ENCODE measurements around the gene ZNF385B. TPM values are rescaled to one million over a fixed set of nuclear protein-coding genes. Genes with fewer than 3 reads are reported as not detected.

ZNF385B gene
- total RNA-seq, 1 experiment from 2014 or later, result 9.3 TPM

DNA sequence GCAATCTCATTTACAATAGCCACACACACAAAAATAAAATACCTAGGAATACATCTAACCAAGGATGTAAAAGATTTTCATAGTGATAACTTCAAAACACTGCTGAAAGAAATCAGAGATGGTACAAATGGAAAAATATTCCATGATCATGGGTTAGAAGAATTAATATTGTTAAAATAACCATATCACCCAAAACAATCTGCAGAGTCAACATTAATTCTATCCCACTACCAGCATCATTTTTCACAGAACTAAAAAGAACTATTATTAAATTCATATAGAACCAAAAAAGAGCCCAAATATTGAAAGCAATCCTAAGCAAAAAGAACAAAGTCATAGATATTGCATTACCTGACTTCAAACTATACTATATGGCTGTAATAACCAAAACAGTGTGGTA, 50.4 kb downstream of the ZNF385B start:
- Histone ChIP-seq H2AFZ (ENCODE audit: low read depth, low read length, poor library complexity, severe bottlenecking) (no peak overlapping the region), H3K27ac (ENCODE audit: low read depth, low read length) (no peak overlapping the region), H3K27me3 (ENCODE audit: insufficient read depth, low read length) (no peaks in the 10 kb centered on the region), H3K79me2 (ENCODE audit: insufficient read depth, low read length) (no peaks in the 10 kb centered on the region), H4K20me1 (ENCODE audit: insufficient read depth) (no peaks in the 10 kb centered on the region), H3K4me3 (replicated peaks in 1 of 2; ENCODE audit: low read depth in 1 of 2, low read length in 2 of 2) (no peak overlapping the region), H3K9me3 (ENCODE audit: control insufficient read depth in 1 of 2, insufficient read depth in 1 of 2, low read depth in 1 of 2, low read length in 2 of 2) (no peaks in the 10 kb centered on the region; a peak in 1 of 4 replicates), H3K4me1 (ENCODE audit: control insufficient read depth in 1 of 2, insufficient read depth in 2 of 2, low read length in 2 of 2) (no peaks in the 10 kb centered on the region), H3K4me2 (ENCODE audit: low read length) (no peak overlapping the region), H3K36me3 (ENCODE audit: control insufficient read depth in 1 of 2, insufficient read depth in 2 of 2, low read length in 2 of 2) (no peaks in the 10 kb centered on the region), H3K9me2 (ENCODE audit: insufficient read depth) (peaks cover 4% of the 10 kb centered on the region; the same call in 1 of the 2 replicates), H3K9ac (ENCODE audit: low read length) (no peak overlapping the region)
- BruUV-seq (replicated peaks), result no TSS peak
- POLR2A ChIA-PET, result no interaction called here
- TF ChIP-seq, protein P1, sequence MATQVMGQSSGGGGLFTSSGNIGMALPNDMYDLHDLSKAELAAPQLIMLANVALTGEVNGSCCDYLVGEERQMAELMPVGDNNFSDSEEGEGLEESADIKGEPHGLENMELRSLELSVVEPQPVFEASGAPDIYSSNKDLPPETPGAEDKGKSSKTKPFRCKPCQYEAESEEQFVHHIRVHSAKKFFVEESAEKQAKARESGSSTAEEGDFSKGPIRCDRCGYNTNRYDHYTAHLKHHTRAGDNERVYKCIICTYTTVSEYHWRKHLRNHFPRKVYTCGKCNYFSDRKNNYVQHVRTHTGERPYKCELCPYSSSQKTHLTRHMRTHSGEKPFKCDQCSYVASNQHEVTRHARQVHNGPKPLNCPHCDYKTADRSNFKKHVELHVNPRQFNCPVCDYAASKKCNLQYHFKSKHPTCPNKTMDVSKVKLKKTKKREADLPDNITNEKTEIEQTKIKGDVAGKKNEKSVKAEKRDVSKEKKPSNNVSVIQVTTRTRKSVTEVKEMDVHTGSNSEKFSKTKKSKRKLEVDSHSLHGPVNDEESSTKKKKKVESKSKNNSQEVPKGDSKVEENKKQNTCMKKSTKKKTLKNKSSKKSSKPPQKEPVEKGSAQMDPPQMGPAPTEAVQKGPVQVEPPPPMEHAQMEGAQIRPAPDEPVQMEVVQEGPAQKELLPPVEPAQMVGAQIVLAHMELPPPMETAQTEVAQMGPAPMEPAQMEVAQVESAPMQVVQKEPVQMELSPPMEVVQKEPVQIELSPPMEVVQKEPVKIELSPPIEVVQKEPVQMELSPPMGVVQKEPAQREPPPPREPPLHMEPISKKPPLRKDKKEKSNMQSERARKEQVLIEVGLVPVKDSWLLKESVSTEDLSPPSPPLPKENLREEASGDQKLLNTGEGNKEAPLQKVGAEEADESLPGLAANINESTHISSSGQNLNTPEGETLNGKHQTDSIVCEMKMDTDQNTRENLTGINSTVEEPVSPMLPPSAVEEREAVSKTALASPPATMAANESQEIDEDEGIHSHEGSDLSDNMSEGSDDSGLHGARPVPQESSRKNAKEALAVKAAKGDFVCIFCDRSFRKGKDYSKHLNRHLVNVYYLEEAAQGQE (IDR thresholded peaks at IDR 0.05; ENCODE audit: low read depth), result no peak
- TF ChIP-seq TCF7L2 (IDR thresholded peaks at IDR 0.05; ENCODE audit: borderline replicate concordance, extremely low read depth, insufficient read depth, insufficient read length) (no peak), POLR2AphosphoS5 (IDR thresholded peaks at IDR 0.05; ENCODE audit: low read depth, low read length) (no peak)
- intact Hi-C loops (cut with micrococcal nuclease), result no loop called here
- CTCF ChIA-PET, result no interaction called here
- no peak for ATAC-seq
- no peak for DNase-seq (ENCODE audit: low read depth, low spot score)
- RAD21 ChIA-PET (ENCODE audit: low non-redundant PET in 1 of 2, low total read pairs in 2 of 2, uncharacterized antibody in 2 of 2, unreplicated experiment in 2 of 2), result no interaction called here

DNA sequence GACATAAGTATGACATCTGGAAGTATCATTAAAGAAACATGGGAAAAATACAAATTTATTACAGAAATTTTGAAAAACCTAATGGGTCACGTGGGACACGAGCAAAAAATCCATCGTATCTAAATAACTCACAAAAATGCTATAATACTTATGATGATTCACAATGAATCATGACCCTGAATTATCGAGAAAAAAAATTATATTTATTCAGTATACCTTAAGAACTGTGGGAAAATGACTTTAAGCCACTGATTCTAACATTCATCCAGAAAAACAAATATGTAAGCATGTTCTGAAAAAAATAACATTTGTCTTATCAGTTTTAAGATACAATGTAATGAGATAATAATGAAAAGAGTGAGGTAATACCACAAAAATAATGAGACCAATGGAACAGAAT, 51.8 kb downstream of the ZNF385B start:
- DNase-seq (ENCODE audit: low read depth, low spot score), result no peak
- POLR2A ChIA-PET, result no interaction called here
- intact Hi-C loops (cut with micrococcal nuclease), result no loop called here
- ATAC-seq, result no peak
- BruUV-seq (replicated peaks), result no TSS peak
- no peaks in the 10 kb centered on the region for H3K36me3 ChIP-seq (ENCODE audit: control insufficient read depth in 1 of 2, insufficient read depth in 2 of 2, low read length in 2 of 2)
- no peaks in the 10 kb centered on the region for H4K20me1 ChIP-seq (ENCODE audit: insufficient read depth)
- RAD21 ChIA-PET (ENCODE audit: low non-redundant PET in 1 of 2, low total read pairs in 2 of 2, uncharacterized antibody in 2 of 2, unreplicated experiment in 2 of 2), result no interaction called here
- H3K9me2 ChIP-seq (ENCODE audit: insufficient read depth), result peaks cover 4% of the 10 kb centered on the region; the same call in 1 of the 2 replicates
- no peak overlapping the region for H3K4me3 ChIP-seq (replicated peaks in 1 of 2; ENCODE audit: low read depth in 1 of 2, low read length in 2 of 2)
- no peaks in the 10 kb centered on the region for H3K79me2 ChIP-seq (ENCODE audit: insufficient read depth, low read length)
- no peak overlapping the region for H3K27ac ChIP-seq (ENCODE audit: low read depth, low read length)
- H3K9me3 ChIP-seq (ENCODE audit: control insufficient read depth in 1 of 2, insufficient read depth in 1 of 2, low read depth in 1 of 2, low read length in 2 of 2), result no peaks in the 10 kb centered on the region; a peak in 1 of 4 replicates
- H2AFZ ChIP-seq (ENCODE audit: low read depth, low read length, poor library complexity, severe bottlenecking), result no peak overlapping the region
- H3K4me1 ChIP-seq (ENCODE audit: control insufficient read depth in 1 of 2, insufficient read depth in 2 of 2, low read length in 2 of 2), result no peaks in the 10 kb centered on the region
- TF ChIP-seq, protein P1 (IDR thresholded peaks at IDR 0.05; ENCODE audit: low read depth), result no peak
- CTCF ChIA-PET, result no interaction called here
- H3K9ac ChIP-seq (ENCODE audit: low read length), result no peak overlapping the region
- no peaks in the 10 kb centered on the region for H3K27me3 ChIP-seq (ENCODE audit: insufficient read depth, low read length)
- no peak overlapping the region for H3K4me2 ChIP-seq (ENCODE audit: low read length)

All from HCT116 (cell line).